ENCODE measurements around the gene TPO. TPM values are rescaled to one million over a fixed set of nuclear protein-coding genes. Genes with fewer than 3 reads are reported as not detected.

TPO gene
- total RNA-seq, 1 donor from 2014 or later, result not detected

GRCh38 chr2:1588978-1589621 lies 175.8 kb downstream of the TPO start:
- Mint-ChIP-seq H3K27ac (no peak overlapping the region), H3K36me3 (no peaks in the 10 kb centered on the region), H3K4me3 (no peak overlapping the region), H3K4me1 (peaks cover 29% of the 10 kb centered on the region), H3K27me3 (ENCODE audit: insufficient read depth, low read depth) (no peaks in the 10 kb centered on the region), H3K9me3 (peaks cover 3% of the 10 kb centered on the region)
- Histone ChIP-seq H4K20me1 (ENCODE audit: low read depth) (no peaks in the 10 kb centered on the region), H3K9me3 (ENCODE audit: low read depth) (no peaks in the 10 kb centered on the region), H2AFZ (replicated peaks) (no peak overlapping the region), H3K4me1 (peaks cover 18% of the 10 kb centered on the region), H3K9ac (no peak overlapping the region), H3K4me3 (no peak overlapping the region), H3F3A (ENCODE audit: low read depth) (peaks cover 12% of the 10 kb centered on the region), H3K4me2 (no peak overlapping the region), H3K27me3 (no peaks in the 10 kb centered on the region), H3K36me3 (no peaks in the 10 kb centered on the region), H3K79me2 (ENCODE audit: low read depth) (no peaks in the 10 kb centered on the region), H3K27ac (no peak overlapping the region)
- DNase-seq (ENCODE audit: low spot score), result peak; percentile 35
- peak; percentile 35 for TF ChIP-seq CTCF (IDR thresholded peaks at IDR 0.05)
- TF ChIP-seq EZH2phosphoT487 (IDR thresholded peaks at IDR 0.05), result no peak

- Histone ChIP-seq H3F3A (ENCODE audit: low read depth) (peaks cover 19% of the 10 kb centered on the region), H4K20me1 (ENCODE audit: low read depth) (no peaks in the 10 kb centered on the region), H3K4me3 (no peak overlapping the region), H3K4me2 (no peak overlapping the region), H2AFZ (replicated peaks) (no peak overlapping the region), H3K79me2 (ENCODE audit: low read depth) (no peaks in the 10 kb centered on the region), H3K27me3 (no peaks in the 10 kb centered on the region), H3K36me3 (no peaks in the 10 kb centered on the region), H3K27ac (no peak overlapping the region), H3K4me1 (peaks cover 21% of the 10 kb centered on the region), H3K9me3 (ENCODE audit: low read depth) (no peaks in the 10 kb centered on the region), H3K9ac (no peak overlapping the region)
- peak; percentile 42 for DNase-seq (ENCODE audit: low spot score)
- no peaks in the 10 kb centered on the region for H3K27me3 Mint-ChIP-seq (ENCODE audit: insufficient read depth, low read depth)
- H3K9me3 Mint-ChIP-seq, result no peaks in the 10 kb centered on the region
- no peaks in the 10 kb centered on the region for H3K36me3 Mint-ChIP-seq
- peak overlapping the region; percentile 46 for H3K27ac Mint-ChIP-seq
- peaks cover 29% of the 10 kb centered on the region for H3K4me1 Mint-ChIP-seq
- no peak overlapping the region for H3K4me3 Mint-ChIP-seq
- TF ChIP-seq EZH2phosphoT487 (IDR thresholded peaks at IDR 0.05) (no peak), CTCF (IDR thresholded peaks at IDR 0.05) (peak; percentile 28)
Observed at GRCh38 chr2:1590596-1591460, 177.6 kb downstream of the TPO start.

GRCh38 chr2:1591461-1591770 lies 178.2 kb downstream of the TPO start:
- Mint-ChIP-seq H3K27ac (peak overlapping the region; percentile 46), H3K9me3 (no peaks in the 10 kb centered on the region), H3K36me3 (no peaks in the 10 kb centered on the region), H3K4me3 (no peak overlapping the region), H3K27me3 (ENCODE audit: insufficient read depth, low read depth) (no peaks in the 10 kb centered on the region), H3K4me1 (peaks cover 29% of the 10 kb centered on the region)
- Histone ChIP-seq H4K20me1 (ENCODE audit: low read depth) (no peaks in the 10 kb centered on the region), H3F3A (ENCODE audit: low read depth) (peaks cover 19% of the 10 kb centered on the region), H3K27ac (no peak overlapping the region), H3K4me1 (peaks cover 21% of the 10 kb centered on the region), H3K79me2 (ENCODE audit: low read depth) (no peaks in the 10 kb centered on the region), H3K27me3 (no peaks in the 10 kb centered on the region), H2AFZ (replicated peaks) (no peak overlapping the region), H3K36me3 (no peaks in the 10 kb centered on the region), H3K4me2 (no peak overlapping the region), H3K9ac (no peak overlapping the region), H3K9me3 (ENCODE audit: low read depth) (no peaks in the 10 kb centered on the region), H3K4me3 (no peak overlapping the region)
- TF ChIP-seq EZH2 (IDR thresholded peaks at IDR 0.05) (no peak), EZH2phosphoT487 (IDR thresholded peaks at IDR 0.05) (no peak), CTCF (IDR thresholded peaks at IDR 0.05) (no peak)
- DNase-seq (ENCODE audit: low spot score), result peak; percentile 19
